Neural cell (in vitro differentiated cells): Measurements from ENCODE around the gene AK6. TPM values are rescaled to one million over a fixed set of nuclear protein-coding genes. Genes with fewer than 3 reads are reported as not detected.

Experiments
- H2AFZ ChIP-seq: fragments of 200-600, 300-800 bp; sonication (generic), shearing (Covaris generic); 2 replicates; pipeline ENCODE4 v1.6.0; 2014; ENCODE audit warnings: low read depth, mild to moderate bottlenecking, antibody characterized with exemption, low read length, moderate library complexity
- H3F3A ChIP-seq: fragments of 200-600 bp; shearing (Covaris generic); 2 replicates; pipeline ENCODE4 v1.6.1; 2016; ENCODE audit warnings: mild to moderate bottlenecking, moderate library complexity, mixed read lengths, antibody characterized with exemption, low read length; ENCODE audit not compliant: insufficient read depth, poor library complexity, severe bottlenecking
- H3K27ac ChIP-seq: fragments of 200-600, 300-800 bp; sonication (generic), shearing (Covaris generic); 2 replicates; pipeline ENCODE4 v1.5.1; 2014; ENCODE audit warnings: mild to moderate bottlenecking, low read length, moderate library complexity
- H3K27me3 ChIP-seq: fragments of 300-800, 200-600 bp; sonication (generic), shearing (Covaris generic); 2 replicates; pipeline ENCODE4 v1.6.0; 2014; ENCODE audit warnings: mild to moderate bottlenecking, low read depth, low read length, moderate library complexity; ENCODE audit not compliant: insufficient read depth
- H3K36me3 ChIP-seq: fragments of 300-800, 200-600 bp; sonication (generic), shearing (Covaris generic); 2 replicates; pipeline ENCODE4 v1.5.1; 2014; ENCODE audit warnings: mild to moderate bottlenecking, antibody characterized with exemption, low read length, moderate library complexity; ENCODE audit not compliant: insufficient read depth
- H3K4me2 ChIP-seq: fragments of 300-800, 200-600 bp; sonication (generic), shearing (Covaris generic); 2 replicates; pipeline ENCODE4 v1.6.0; 2014; ENCODE audit warnings: mild to moderate bottlenecking, low read length
- H3K4me3 ChIP-seq: fragments of 300-800, 200-600 bp; sonication (generic), shearing (Covaris generic); 2 replicates; pipeline ENCODE4 v1.5.1; 2014; ENCODE audit warnings: mild to moderate bottlenecking, low read length, moderate library complexity
- H3K79me2 ChIP-seq: fragments of 200-600 bp; shearing (Covaris generic); replicated peaks from 2 replicates; pipeline ENCODE4 v1.6.0; 2014; ENCODE audit warnings: mild to moderate bottlenecking, low read length, moderate library complexity; ENCODE audit not compliant: insufficient read depth
- H3K9ac ChIP-seq: fragments of 300-800, 200-600 bp; sonication (generic), shearing (Covaris generic); 2 replicates; pipeline ENCODE4 v1.6.1; 2016; ENCODE audit warnings: mild to moderate bottlenecking, low read length, mixed read lengths
- H3K9me2 ChIP-seq: fragments of 200-600 bp; shearing (Covaris generic); 2 replicates; pipeline ENCODE4 v1.6.1; 2016; ENCODE audit warnings: mild to moderate bottlenecking, low read length, mixed read lengths; ENCODE audit not compliant: insufficient read depth
- H3K9me3 ChIP-seq: fragments of 200-600, 300-800 bp; sonication (generic), shearing (Covaris generic); 2 replicates; pipeline ENCODE4 v1.6.1; 2016; ENCODE audit warnings: mild to moderate bottlenecking, mixed run types, low read length, moderate library complexity, mixed read lengths
- H4K20me1 ChIP-seq: fragments of 200-600 bp; shearing (Covaris generic); 2 replicates; pipeline ENCODE4 v1.6.1; 2016; ENCODE audit warnings: mild to moderate bottlenecking, mixed run types; ENCODE audit not compliant: insufficient read depth
- EP300 ChIP-seq: fragments of 450-650 bp; conservative IDR thresholded peaks from 2 replicates; pipeline ENCODE4 v1.6.1; 2014; ENCODE audit warnings: antibody characterized with exemption, mild to moderate bottlenecking, moderate library complexity; ENCODE audit not compliant: poor library complexity, severe bottlenecking
- EZH2 ChIP-seq: fragments of 200-600, 300-800 bp; shearing (Covaris generic), sonication (generic); IDR thresholded peaks from 2 replicates; pipeline ENCODE4 v1.6.1; 2014; ENCODE audit warnings: antibody characterized with exemption, low read length, borderline replicate concordance, mild to moderate bottlenecking; ENCODE audit not compliant: insufficient read depth, poor library complexity, severe bottlenecking
- MXI1 ChIP-seq: fragments of 450-650 bp; conservative IDR thresholded peaks from 2 replicates; pipeline ENCODE4 v1.6.1; 2014; ENCODE audit warnings: antibody characterized with exemption, mild to moderate bottlenecking; ENCODE audit not compliant: poor library complexity, severe bottlenecking
- POLR2AphosphoS5 ChIP-seq: IDR thresholded peaks from 2 replicates; pipeline ENCODE4 v1.6.1; 2012
- RAD21 ChIP-seq: fragments of 450-650 bp; conservative IDR thresholded peaks from 2 replicates; pipeline ENCODE4 v1.6.1; 2014; ENCODE audit warnings: antibody characterized with exemption, mild to moderate bottlenecking, moderate library complexity
- SMC3 ChIP-seq: fragments of 450-650 bp; conservative IDR thresholded peaks from 2 replicates; pipeline ENCODE4 v1.6.1; 2014; ENCODE audit warnings: antibody characterized with exemption, mild to moderate bottlenecking, moderate library complexity; ENCODE audit not compliant: poor library complexity
- TAF1 ChIP-seq: IDR thresholded peaks from 2 replicates; pipeline ENCODE4 v1.6.1; 2012; ENCODE audit warnings: low read depth
- polyA plus RNA-seq: library from polyadenylated mRNA; depleted of rRNA; stranded (reverse); fragments of >200 nt; gene quantifications from 2 replicates; pipeline ENCODE4 v1.2.3, GENCODE V29; 2014
- TF ChIP-seq, protein P1 (sequence below): IDR thresholded peaks from 2 replicates; pipeline ENCODE4 v1.6.1; 2012; ENCODE audit warnings: borderline replicate concordance
- TF ChIP-seq, protein P2 (sequence below): fragments of 450-650 bp; IDR thresholded peaks from 2 replicates; pipeline ENCODE4 v1.5.1; 2014; ENCODE audit warnings: antibody characterized with exemption, mild to moderate bottlenecking, moderate library complexity; ENCODE audit not compliant: poor library complexity, severe bottlenecking

The AK6 gene
- polyA plus RNA-seq, 1 donor from 2014 or later: 91.0 TPM

DNA sequence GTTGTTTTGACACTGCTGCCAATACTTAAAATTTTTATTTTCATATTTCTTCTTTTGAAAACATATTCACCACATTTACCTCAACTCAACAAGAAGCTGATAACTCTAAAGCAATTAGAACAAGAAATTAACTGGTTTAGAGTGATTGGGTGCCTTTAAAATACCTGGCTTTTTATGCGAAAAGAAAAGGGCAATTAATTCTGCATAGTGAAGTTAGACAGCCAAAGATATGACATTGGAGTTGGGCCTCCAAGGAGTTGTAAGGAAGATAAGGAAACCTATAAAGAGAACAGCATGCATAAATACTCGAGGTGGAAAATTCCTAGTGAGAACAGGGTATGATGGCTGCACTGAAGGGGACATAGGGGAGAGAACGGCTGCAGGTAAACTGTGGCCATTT lies 9.6 kb downstream of the AK6 start:
- TF ChIP-seq SMC3: no peak
- Histone ChIP-seq H3K36me3 (no peaks in the 10 kb centered on the region), H4K20me1 (no peaks in the 10 kb centered on the region), H3K27me3 (no peaks in the 10 kb centered on the region), H3K9me2 (no peaks in the 10 kb centered on the region), H3K9me3 (no peaks in the 10 kb centered on the region), H3K79me2 (peaks cover 15% of the 10 kb centered on the region), H3K27ac (no peak overlapping the region), H3K4me2 (no peak overlapping the region), H3F3A (no peaks in the 10 kb centered on the region), H3K9ac (no peak overlapping the region), H3K4me3 (no peak overlapping the region), H2AFZ (no peak overlapping the region)

DNA sequence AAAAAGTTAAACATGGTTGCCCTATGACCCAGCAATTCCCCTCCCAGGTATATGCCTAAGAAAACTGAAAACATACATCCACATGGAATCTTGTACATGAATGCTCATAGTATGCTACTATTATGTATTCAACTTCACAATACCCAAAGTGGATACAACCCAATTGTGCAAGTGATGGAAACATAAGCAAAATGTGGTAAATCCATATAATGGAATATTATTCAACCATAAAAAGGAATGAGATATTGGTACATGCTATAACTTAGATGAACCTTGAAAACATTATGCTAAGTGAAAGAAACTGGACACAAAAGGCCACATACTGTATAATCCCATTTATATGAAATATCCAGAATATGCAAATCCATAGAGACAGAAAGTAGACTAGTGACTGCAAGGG lies 18.7 kb downstream of the AK6 start:
- H3K36me3 ChIP-seq: peaks cover 6% of the 10 kb centered on the region
- H3K27ac ChIP-seq: no peak overlapping the region

DNA sequence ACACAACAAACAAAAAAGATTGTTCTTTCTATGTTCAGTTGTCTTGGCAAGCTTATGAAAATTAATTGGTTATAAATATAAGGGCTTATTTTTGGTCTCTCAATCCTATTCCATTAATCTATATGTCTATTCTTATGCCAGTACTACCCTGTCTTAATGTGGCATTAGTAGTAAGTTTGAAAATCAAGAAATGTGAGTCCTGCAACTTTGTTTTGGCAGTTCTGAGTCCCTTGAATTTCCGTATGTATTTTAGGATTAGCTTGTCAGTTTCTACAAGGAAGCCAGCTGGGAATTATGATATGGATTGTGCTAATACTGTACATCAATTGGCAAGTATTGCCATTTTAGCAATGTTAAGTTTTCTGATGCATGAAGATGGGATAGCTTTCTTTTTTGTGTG lies 26.2 kb downstream of the AK6 start:
- TF ChIP-seq RAD21 (no peak), POLR2AphosphoS5 (no peak), EZH2 (no peak), TAF1 (no peak), MXI1 (no peak), EP300 (no peak), SMC3 (no peak)
- TF ChIP-seq, protein P1, sequence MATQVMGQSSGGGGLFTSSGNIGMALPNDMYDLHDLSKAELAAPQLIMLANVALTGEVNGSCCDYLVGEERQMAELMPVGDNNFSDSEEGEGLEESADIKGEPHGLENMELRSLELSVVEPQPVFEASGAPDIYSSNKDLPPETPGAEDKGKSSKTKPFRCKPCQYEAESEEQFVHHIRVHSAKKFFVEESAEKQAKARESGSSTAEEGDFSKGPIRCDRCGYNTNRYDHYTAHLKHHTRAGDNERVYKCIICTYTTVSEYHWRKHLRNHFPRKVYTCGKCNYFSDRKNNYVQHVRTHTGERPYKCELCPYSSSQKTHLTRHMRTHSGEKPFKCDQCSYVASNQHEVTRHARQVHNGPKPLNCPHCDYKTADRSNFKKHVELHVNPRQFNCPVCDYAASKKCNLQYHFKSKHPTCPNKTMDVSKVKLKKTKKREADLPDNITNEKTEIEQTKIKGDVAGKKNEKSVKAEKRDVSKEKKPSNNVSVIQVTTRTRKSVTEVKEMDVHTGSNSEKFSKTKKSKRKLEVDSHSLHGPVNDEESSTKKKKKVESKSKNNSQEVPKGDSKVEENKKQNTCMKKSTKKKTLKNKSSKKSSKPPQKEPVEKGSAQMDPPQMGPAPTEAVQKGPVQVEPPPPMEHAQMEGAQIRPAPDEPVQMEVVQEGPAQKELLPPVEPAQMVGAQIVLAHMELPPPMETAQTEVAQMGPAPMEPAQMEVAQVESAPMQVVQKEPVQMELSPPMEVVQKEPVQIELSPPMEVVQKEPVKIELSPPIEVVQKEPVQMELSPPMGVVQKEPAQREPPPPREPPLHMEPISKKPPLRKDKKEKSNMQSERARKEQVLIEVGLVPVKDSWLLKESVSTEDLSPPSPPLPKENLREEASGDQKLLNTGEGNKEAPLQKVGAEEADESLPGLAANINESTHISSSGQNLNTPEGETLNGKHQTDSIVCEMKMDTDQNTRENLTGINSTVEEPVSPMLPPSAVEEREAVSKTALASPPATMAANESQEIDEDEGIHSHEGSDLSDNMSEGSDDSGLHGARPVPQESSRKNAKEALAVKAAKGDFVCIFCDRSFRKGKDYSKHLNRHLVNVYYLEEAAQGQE: no peak
- TF ChIP-seq, protein P2, sequence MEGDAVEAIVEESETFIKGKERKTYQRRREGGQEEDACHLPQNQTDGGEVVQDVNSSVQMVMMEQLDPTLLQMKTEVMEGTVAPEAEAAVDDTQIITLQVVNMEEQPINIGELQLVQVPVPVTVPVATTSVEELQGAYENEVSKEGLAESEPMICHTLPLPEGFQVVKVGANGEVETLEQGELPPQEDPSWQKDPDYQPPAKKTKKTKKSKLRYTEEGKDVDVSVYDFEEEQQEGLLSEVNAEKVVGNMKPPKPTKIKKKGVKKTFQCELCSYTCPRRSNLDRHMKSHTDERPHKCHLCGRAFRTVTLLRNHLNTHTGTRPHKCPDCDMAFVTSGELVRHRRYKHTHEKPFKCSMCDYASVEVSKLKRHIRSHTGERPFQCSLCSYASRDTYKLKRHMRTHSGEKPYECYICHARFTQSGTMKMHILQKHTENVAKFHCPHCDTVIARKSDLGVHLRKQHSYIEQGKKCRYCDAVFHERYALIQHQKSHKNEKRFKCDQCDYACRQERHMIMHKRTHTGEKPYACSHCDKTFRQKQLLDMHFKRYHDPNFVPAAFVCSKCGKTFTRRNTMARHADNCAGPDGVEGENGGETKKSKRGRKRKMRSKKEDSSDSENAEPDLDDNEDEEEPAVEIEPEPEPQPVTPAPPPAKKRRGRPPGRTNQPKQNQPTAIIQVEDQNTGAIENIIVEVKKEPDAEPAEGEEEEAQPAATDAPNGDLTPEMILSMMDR: no peak
- no peak overlapping the region for H3K27ac ChIP-seq
- H3K27me3 ChIP-seq: no peaks in the 10 kb centered on the region

More for the DNA sequence above, 18.7 kb downstream of the AK6 start:
- Histone ChIP-seq H2AFZ (no peak overlapping the region), H4K20me1 (no peaks in the 10 kb centered on the region), H3K79me2 (no peaks in the 10 kb centered on the region), H3K9ac (no peak overlapping the region), H3K9me3 (no peaks in the 10 kb centered on the region), H3F3A (no peaks in the 10 kb centered on the region), H3K4me3 (no peak overlapping the region), H3K4me2 (no peak overlapping the region), H3K9me2 (no peaks in the 10 kb centered on the region), H3K27me3 (no peaks in the 10 kb centered on the region)
- TF ChIP-seq SMC3: no peak
- no peak for TF ChIP-seq EZH2
- TF ChIP-seq EP300: no peak
- no peak for TF ChIP-seq MXI1

More for the DNA sequence above, 26.2 kb downstream of the AK6 start:
- H3K9me3 ChIP-seq: no peaks in the 10 kb centered on the region
- no peaks in the 10 kb centered on the region for H3F3A ChIP-seq
- no peak overlapping the region for H2AFZ ChIP-seq
- H3K9me2 ChIP-seq: no peaks in the 10 kb centered on the region
- no peak overlapping the region for H3K9ac ChIP-seq
- no peaks in the 10 kb centered on the region for H4K20me1 ChIP-seq
- H3K4me3 ChIP-seq: no peak overlapping the region
- H3K36me3 ChIP-seq: no peaks in the 10 kb centered on the region
- no peaks in the 10 kb centered on the region for H3K79me2 ChIP-seq
- no peak overlapping the region for H3K4me2 ChIP-seq
